Right atrium auricular region (tissue), 2 donors: Measurements from ENCODE around the gene GSK3B. TPM values are rescaled to one million over a fixed set of nuclear protein-coding genes. Genes with fewer than 3 reads are reported as not detected.
"Not testable (repeated sequence)": the region's sequence is repeated elsewhere in the genome, so short reads cannot be mapped to it uniquely, and the experiment has no call there.

ENCODE experiments used
- DNase-seq: peaks from one replicate; pipeline ENCODE4 v3.0.0-alpha.2; 2019; ENCODE audit warnings: low spot score
- H3K27ac ChIP-seq, 2 donors: fragments of 200-600 bp; sonication (generic); 1 replicate in 1 of 2; 2 replicates in 1 of 2; pipeline ENCODE4 v1.5.1; 2016 to 2019
- H3K27me3 ChIP-seq, 2 donors: fragments of 200-600 bp; sonication (generic); one replicate each; pipeline versions ENCODE4 v1.5.1 to v1.6.0; 2017 to 2019
- H3K36me3 ChIP-seq: fragments of 200-600 bp; sonication (generic); one replicate; pipeline ENCODE4 v1.5.1; 2016
- H3K4me1 ChIP-seq, 2 donors: fragments of 200-600 bp; sonication (generic); one replicate each; pipeline versions ENCODE4 v1.5.1 to v1.6.0; 2017 to 2019
- H3K4me3 ChIP-seq, 2 donors: fragments of 200-600 bp; sonication (generic); 1 replicate in 1 of 2; 2 replicates in 1 of 2; pipeline ENCODE4 v1.5.1; 2017 to 2019; ENCODE audit warnings: mild to moderate bottlenecking in 1 of 2, moderate library complexity in 1 of 2
- H3K9me3 ChIP-seq, 2 donors: fragments of 200-600 bp; sonication (generic); one replicate each; pipeline ENCODE4 v1.5.1; 2019
- total RNA-seq, 2 donors: library from RNA; depleted of rRNA; stranded (reverse); fragments of >200 nt; gene quantifications; one replicate each; pipeline ENCODE4 v1.1.0, GENCODE V29; 2016
- TF ChIP-seq, protein P1 (sequence below), 2 donors: fragments of 200-600 bp; sonication (generic); IDR thresholded peaks; one replicate each; pipeline ENCODE4 v1.5.1; 2019; ENCODE audit warnings: antibody characterized with exemption in 2 of 2

Gene GSK3B
- total RNA-seq, 2 donors from 2014 or later, result 31.3 to 42.0 TPM

DNA sequence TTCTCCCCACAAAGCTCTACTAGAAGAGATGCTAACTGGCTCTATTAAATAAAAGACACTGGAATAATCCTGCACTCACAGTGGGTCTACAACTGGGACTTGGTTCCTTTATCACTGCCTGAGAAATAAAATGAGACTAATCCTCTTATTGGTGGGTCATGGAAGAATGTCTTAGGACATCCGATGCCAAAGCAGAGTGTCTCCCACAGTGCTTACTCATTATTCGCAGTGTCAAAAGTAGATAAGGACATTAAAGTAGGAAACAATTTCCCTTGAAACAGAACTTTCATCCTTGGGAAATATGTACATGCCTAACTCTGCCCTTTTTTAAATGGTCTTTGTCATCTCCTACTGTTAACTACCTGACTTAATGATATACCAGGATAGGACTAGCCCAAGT, 71.5 kb downstream of the GSK3B start:
- H3K4me1 ChIP-seq, result peaks cover 0 to 35% of the 10 kb centered on the region in 2 donors
- TF ChIP-seq, protein P1, sequence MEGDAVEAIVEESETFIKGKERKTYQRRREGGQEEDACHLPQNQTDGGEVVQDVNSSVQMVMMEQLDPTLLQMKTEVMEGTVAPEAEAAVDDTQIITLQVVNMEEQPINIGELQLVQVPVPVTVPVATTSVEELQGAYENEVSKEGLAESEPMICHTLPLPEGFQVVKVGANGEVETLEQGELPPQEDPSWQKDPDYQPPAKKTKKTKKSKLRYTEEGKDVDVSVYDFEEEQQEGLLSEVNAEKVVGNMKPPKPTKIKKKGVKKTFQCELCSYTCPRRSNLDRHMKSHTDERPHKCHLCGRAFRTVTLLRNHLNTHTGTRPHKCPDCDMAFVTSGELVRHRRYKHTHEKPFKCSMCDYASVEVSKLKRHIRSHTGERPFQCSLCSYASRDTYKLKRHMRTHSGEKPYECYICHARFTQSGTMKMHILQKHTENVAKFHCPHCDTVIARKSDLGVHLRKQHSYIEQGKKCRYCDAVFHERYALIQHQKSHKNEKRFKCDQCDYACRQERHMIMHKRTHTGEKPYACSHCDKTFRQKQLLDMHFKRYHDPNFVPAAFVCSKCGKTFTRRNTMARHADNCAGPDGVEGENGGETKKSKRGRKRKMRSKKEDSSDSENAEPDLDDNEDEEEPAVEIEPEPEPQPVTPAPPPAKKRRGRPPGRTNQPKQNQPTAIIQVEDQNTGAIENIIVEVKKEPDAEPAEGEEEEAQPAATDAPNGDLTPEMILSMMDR (IDR thresholded peaks at IDR 0.05), result no peak
- H3K9me3 ChIP-seq, result no peaks in the 10 kb centered on the region
- no peaks in the 10 kb centered on the region for H3K27me3 ChIP-seq
- no peak overlapping the region for H3K4me3 ChIP-seq
- no peaks in the 10 kb centered on the region for H3K36me3 ChIP-seq
- H3K27ac ChIP-seq, result no peak overlapping the region
- no peak for DNase-seq

DNA sequence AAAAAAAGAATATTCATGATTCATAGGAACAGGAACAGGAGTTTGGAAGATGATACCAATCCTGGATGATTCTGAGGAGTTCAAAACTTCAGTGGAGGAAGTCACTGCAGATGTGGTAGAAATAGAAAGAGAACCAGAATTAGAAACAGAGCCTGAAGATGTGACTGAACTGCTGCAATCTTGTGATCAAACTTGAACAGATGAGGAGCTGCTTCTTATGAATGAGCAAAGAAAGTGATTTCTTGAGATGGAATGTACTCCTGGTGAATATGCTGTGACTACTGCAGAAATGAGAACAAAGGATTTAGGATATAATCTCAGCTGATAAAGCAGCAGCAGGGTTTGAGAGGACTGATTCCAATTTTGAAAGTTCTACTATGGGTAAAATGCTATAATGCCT, 72.7 kb downstream of the GSK3B start:
- no peak overlapping the region for H3K4me3 ChIP-seq
- no peaks in the 10 kb centered on the region for H3K36me3 ChIP-seq
- no peak for DNase-seq
- H3K9me3 ChIP-seq, result no peaks in the 10 kb centered on the region
- TF ChIP-seq, protein P1 (IDR thresholded peaks at IDR 0.05), result no peak
- H3K27me3 ChIP-seq, result no peaks in the 10 kb centered on the region
- no peak overlapping the region for H3K27ac ChIP-seq
- H3K4me1 ChIP-seq, result peaks cover 0 to 42% of the 10 kb centered on the region in 2 donors

DNA sequence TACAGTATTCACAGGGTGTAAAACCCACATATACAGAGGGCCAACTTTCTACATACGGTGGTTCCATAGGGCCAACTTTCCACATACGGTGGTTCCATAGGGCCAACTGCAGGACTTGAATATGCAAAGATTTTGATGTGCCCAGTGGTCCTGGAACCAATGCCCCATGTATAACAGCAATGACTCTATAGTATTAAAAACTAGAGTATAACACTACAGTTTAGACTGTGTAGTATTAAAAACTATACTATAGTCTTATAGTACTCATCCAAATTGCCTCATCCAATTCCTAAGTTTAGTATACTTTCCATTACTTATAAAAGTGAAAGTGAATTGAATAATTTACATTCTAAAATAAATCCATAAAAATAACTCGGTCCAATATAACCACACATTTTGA, 75.9 kb downstream of the GSK3B start:
- Histone ChIP-seq H3K27ac (no peak overlapping the region), H3K36me3 (no peaks in the 10 kb centered on the region), H3K4me3 (no peak overlapping the region), H3K4me1 (peaks cover 0 to 58% of the 10 kb centered on the region in 2 donors), H3K9me3 (no peaks in the 10 kb centered on the region), H3K27me3 (no peaks in the 10 kb centered on the region)
- DNase-seq, result no peak
- TF ChIP-seq, protein P1 (IDR thresholded peaks at IDR 0.05), result no peak

DNA sequence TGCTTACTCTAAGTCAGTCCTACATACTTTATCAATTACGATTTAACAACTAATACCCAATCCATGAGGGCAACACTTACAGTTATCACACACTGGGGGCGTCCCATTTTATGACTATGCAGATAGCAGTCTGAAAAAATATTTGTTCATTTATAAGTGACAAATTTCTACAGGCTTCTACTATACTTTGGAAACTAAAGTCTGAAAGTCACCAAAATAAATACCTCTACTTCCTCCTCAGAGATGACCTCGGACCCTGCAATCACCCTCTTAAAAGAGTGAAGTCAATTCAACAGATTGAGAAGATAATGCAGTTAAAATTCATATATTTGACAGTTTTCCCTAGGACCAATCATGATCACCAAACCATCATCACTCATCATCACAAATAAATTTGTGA, 76.6 kb downstream of the GSK3B start:
- Histone ChIP-seq H3K27me3 (no peaks in the 10 kb centered on the region), H3K4me3 (no peak overlapping the region), H3K36me3 (no peaks in the 10 kb centered on the region), H3K4me1 (peaks cover 0 to 58% of the 10 kb centered on the region in 2 donors), H3K27ac (no peak overlapping the region), H3K9me3 (no peaks in the 10 kb centered on the region)
- DNase-seq, result no peak
- TF ChIP-seq, protein P1 (IDR thresholded peaks at IDR 0.05), result no peak

DNA sequence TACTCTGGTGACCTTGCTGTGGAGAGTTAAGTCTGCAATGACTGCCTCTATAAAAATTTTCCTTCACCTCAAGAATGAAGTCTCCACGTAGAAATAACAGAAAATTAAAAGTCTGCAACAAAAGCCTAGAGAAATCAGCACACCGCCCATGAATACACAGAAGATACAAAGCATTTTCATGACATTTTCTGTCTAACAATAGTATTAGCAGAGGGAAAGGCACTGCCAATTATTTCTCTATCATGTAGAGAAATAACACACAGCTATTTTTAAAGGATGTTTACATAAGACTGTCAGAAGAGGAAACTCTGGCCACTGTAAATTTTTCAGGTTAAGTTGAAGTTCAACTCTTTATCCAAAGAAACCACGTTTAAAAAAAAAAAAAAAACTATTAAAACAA, 80.8 kb downstream of the GSK3B start:
- TF ChIP-seq, protein P1 (IDR thresholded peaks at IDR 0.05), result no peak
- H3K36me3 ChIP-seq, result no peaks in the 10 kb centered on the region
- DNase-seq, result no peak
- no peaks in the 10 kb centered on the region for H3K9me3 ChIP-seq
- peaks cover 0 to 49% of the 10 kb centered on the region in 2 donors for H3K4me1 ChIP-seq
- no peak overlapping the region for H3K4me3 ChIP-seq
- no peaks in the 10 kb centered on the region for H3K27me3 ChIP-seq
- H3K27ac ChIP-seq, result no peak overlapping the region

DNA sequence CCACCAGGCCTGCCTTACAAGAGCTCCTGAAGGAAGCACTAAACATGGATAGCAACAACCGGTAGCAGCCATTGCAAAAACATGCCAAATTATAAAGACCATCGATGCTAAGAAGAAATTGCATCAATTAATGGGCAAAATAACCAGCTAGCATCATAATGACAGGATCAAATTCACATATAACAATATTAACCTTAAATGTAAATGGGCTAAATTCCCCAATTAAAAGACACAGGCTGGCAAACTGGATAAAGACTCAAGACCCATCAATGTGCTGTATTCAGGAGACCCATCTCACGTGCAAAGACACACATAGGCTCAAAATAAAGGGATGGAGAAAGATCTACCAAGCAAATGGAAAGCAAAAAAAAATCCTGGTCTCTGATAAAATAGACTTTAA, 88.5 kb downstream of the GSK3B start:
- H3K4me3 ChIP-seq, H3K27me3 ChIP-seq, H3K36me3 ChIP-seq, H3K27ac ChIP-seq, H3K9me3 ChIP-seq, DNase-seq: not testable (repeated sequence)
- peaks cover 0 to 11% of the 10 kb centered on the region in 2 donors for H3K4me1 ChIP-seq

DNA sequence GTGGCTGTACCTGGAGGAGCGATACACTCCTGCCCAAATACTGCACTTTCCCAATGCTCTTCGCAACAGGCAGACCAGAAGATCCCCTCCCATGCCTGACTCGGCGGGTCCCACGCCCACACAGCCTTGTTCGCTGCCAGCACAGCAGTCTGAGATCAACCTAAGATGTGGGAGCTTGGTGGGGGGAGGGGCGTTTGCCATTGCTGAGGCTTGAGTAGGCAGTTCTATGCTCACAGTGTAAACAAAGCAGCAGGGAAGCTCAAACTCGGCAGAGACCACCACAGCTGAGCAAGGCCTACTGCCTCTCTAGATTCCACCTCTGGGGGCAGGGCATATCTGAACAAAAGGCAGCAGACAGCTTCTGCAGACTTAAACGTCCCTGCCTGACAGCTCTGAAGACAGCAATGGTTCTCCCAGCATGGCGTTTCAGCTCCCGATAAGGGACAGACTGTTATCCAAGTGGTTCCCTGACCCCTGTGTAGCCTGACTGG, 90.2 kb downstream of the GSK3B start:
- not testable (repeated sequence) for H3K36me3 ChIP-seq, H3K9me3 ChIP-seq, H3K27ac ChIP-seq, H3K27me3 ChIP-seq, H3K4me3 ChIP-seq, DNase-seq
- peaks cover 0 to 11% of the 10 kb centered on the region in 2 donors for H3K4me1 ChIP-seq
